Fibroblast of lung (primary cell): ENCODE measurements around the gene NDUFAF4. TPM values are rescaled to one million over a fixed set of nuclear protein-coding genes. Genes with fewer than 3 reads are reported as not detected.

Experiments used
- DNase-seq, 2 donors: peaks; one replicate each; pipeline versions ENCODE4 v3.0.0 to v3.0.0-alpha.2; 2010; ENCODE audit warnings: low read depth in 2 of 2
- H2AFZ ChIP-seq: 2 replicates; pipeline ENCODE4 v1.5.1; 2012; ENCODE audit warnings: low read length, control low read depth, inconsistent platforms
- H3K27ac ChIP-seq: 2 replicates; pipeline ENCODE4 v1.5.1; 2011; ENCODE audit warnings: low read length, control low read depth; ENCODE audit not compliant: insufficient read depth
- H3K27me3 ChIP-seq: 2 replicates; pipeline ENCODE4 v1.5.1; 2011; ENCODE audit warnings: mild to moderate bottlenecking, low read length; ENCODE audit not compliant: control insufficient read depth, insufficient read depth
- H3K36me3 ChIP-seq: 2 replicates; pipeline ENCODE4 v1.5.1; 2011; ENCODE audit warnings: low read length; ENCODE audit not compliant: control insufficient read depth, insufficient read depth
- H3K4me1 ChIP-seq: 2 replicates; pipeline ENCODE4 v1.5.1; 2011; ENCODE audit warnings: low read length; ENCODE audit not compliant: control insufficient read depth, insufficient read depth; ENCODE audit errors: extremely low read depth
- H3K4me2 ChIP-seq: 2 replicates; pipeline ENCODE4 v1.5.1; 2011; ENCODE audit warnings: low read length, control low read depth; ENCODE audit not compliant: insufficient read depth; ENCODE audit errors: extremely low read depth
- H3K4me3 ChIP-seq, 4 experiments: fragments of 200-600 bp in 1 of 4; sonication (generic) in 1 of 4; replicated peaks in 1 of 4; 2 replicates each; pipeline ENCODE4 v1.5.1; 2011 to 2016; ENCODE audit warnings: low read length in 4 of 4, low read depth in 3 of 4, mild to moderate bottlenecking in 3 of 4, control low read depth in 2 of 4, inconsistent platforms in 1 of 4, mixed read lengths in 1 of 4; ENCODE audit not compliant: insufficient read depth in 1 of 4; ENCODE audit errors: control extremely low read depth in 1 of 4
- H3K79me2 ChIP-seq: 2 replicates; pipeline ENCODE4 v1.5.1; 2012; ENCODE audit warnings: mild to moderate bottlenecking, low read length, inconsistent platforms; ENCODE audit not compliant: control insufficient read depth, insufficient read depth
- H3K9ac ChIP-seq: 2 replicates; pipeline ENCODE4 v1.5.1; 2011; ENCODE audit warnings: mild to moderate bottlenecking, low read length, control low read depth; ENCODE audit not compliant: insufficient read depth
- H3K9me3 ChIP-seq: 2 replicates; pipeline ENCODE4 v1.5.1; 2012; ENCODE audit warnings: low read depth, low read length; ENCODE audit not compliant: control insufficient read depth, insufficient read depth
- H4K20me1 ChIP-seq: 2 replicates; pipeline ENCODE4 v1.5.1; 2011; ENCODE audit warnings: low read length; ENCODE audit not compliant: control insufficient read depth, insufficient read depth; ENCODE audit errors: extremely low read depth
- CTCF ChIP-seq, 2 donors: IDR thresholded peaks in 1 of 2; conservative IDR thresholded peaks in 1 of 2; 1 replicate in 1 of 2; 2 replicates in 1 of 2; pipeline ENCODE4 v1.5.1; 2011 to 2012; ENCODE audit warnings: low read length in 2 of 2, control low read depth in 1 of 2, inconsistent platforms in 1 of 2, low read depth in 1 of 2, mild to moderate bottlenecking in 1 of 2
- EZH2 ChIP-seq: IDR thresholded peaks from 2 replicates; pipeline ENCODE4 v1.5.1; 2012; ENCODE audit warnings: low read length, control low read depth, mild to moderate bottlenecking; ENCODE audit errors: missing control alignments
- polyA plus RNA-seq, 2 donors: library from polyadenylated mRNA; depleted of rRNA in 1 of 2; stranded (reverse) in 1 of 2; unstranded in 1 of 2; fragments of >200 nt; gene quantifications; 2 replicates each; pipeline ENCODE4 v1.2.1, GENCODE V29; 2011 to 2012; ENCODE audit warnings: missing spikeins in 1 of 2
- total RNA-seq: library from RNA; depleted of rRNA; stranded (reverse); fragments of >200 nt; gene quantifications from 2 replicates; pipeline ENCODE4 v1.2.1, GENCODE V29; 2014

NDUFAF4 gene
- total and polyA plus RNA-seq, 2 donors (not counting 1 experiment from before 2014, with no cell fraction given): 8.1 to 25.9 TPM

GRCh38 chr6:96878143-96878542, 19.5 kb downstream of the NDUFAF4 start:
- peak; percentile 55 to 76 for DNase-seq
- no peak for TF ChIP-seq CTCF (conservative IDR thresholded peaks at IDR 0.05 in 1 of 2, IDR thresholded peaks at IDR 0.05 in 1 of 2; ENCODE audit: low read depth in 1 of 2, low read length in 2 of 2)
- no peak for TF ChIP-seq EZH2
- H3K4me2 ChIP-seq: no peak overlapping the region

GRCh38 chr6:96876886-96877545, 20.7 kb downstream of the NDUFAF4 start:
- no peaks in the 10 kb centered on the region for H3K9me3 ChIP-seq
- H2AFZ ChIP-seq: no peak overlapping the region
- no peaks in the 10 kb centered on the region for H3K27me3 ChIP-seq
- no peak overlapping the region for H3K9ac ChIP-seq
- no peak overlapping the region for H3K4me3 ChIP-seq
- H3K36me3 ChIP-seq: no peaks in the 10 kb centered on the region
- H3K79me2 ChIP-seq: no peaks in the 10 kb centered on the region
- H4K20me1 ChIP-seq: no peaks in the 10 kb centered on the region
- H3K4me2 ChIP-seq: no peak overlapping the region
- no peak for DNase-seq
- H3K27ac ChIP-seq: no peak overlapping the region
- no peaks in the 10 kb centered on the region for H3K4me1 ChIP-seq
- no peak for TF ChIP-seq EZH2
- TF ChIP-seq CTCF (conservative IDR thresholded peaks at IDR 0.05 in 1 of 2, IDR thresholded peaks at IDR 0.05 in 1 of 2; ENCODE audit: low read depth in 1 of 2, low read length in 2 of 2): no peak

More at GRCh38 chr6:96878143-96878542, 19.5 kb downstream of the NDUFAF4 start:
- Histone ChIP-seq H3K79me2 (no peaks in the 10 kb centered on the region), H3K4me3 (no peak overlapping the region), H4K20me1 (no peaks in the 10 kb centered on the region), H3K9me3 (no peaks in the 10 kb centered on the region), H3K36me3 (no peaks in the 10 kb centered on the region), H3K9ac (no peak overlapping the region), H3K4me1 (no peaks in the 10 kb centered on the region), H3K27ac (no peak overlapping the region), H3K27me3 (no peaks in the 10 kb centered on the region), H2AFZ (no peak overlapping the region)

- TF ChIP-seq EZH2: no peak
- TF ChIP-seq CTCF (conservative IDR thresholded peaks at IDR 0.05 in 1 of 2, IDR thresholded peaks at IDR 0.05 in 1 of 2; ENCODE audit: low read depth in 1 of 2, low read length in 2 of 2): no peak
- no peak overlapping the region for H3K9ac ChIP-seq
- H3K79me2 ChIP-seq: no peaks in the 10 kb centered on the region
Measured at GRCh38 chr6:96872976-96873375, 24.7 kb downstream of the NDUFAF4 start.

More at GRCh38 chr6:96872976-96873375, 24.7 kb downstream of the NDUFAF4 start:
- Histone ChIP-seq H2AFZ (no peak overlapping the region), H3K4me2 (no peak overlapping the region), H3K36me3 (no peaks in the 10 kb centered on the region), H3K4me1 (no peaks in the 10 kb centered on the region), H3K27ac (no peak overlapping the region), H3K4me3 (no peak overlapping the region), H3K27me3 (no peaks in the 10 kb centered on the region), H3K9me3 (no peaks in the 10 kb centered on the region), H4K20me1 (no peaks in the 10 kb centered on the region)
- DNase-seq: no peak
